Panc1 (cell line): ENCODE data around the gene PIAS4. TPM values are rescaled to one million over a fixed set of nuclear protein-coding genes. Genes with fewer than 3 reads are reported as not detected.

Source experiments
- ATAC-seq: fragments of 200-7000 bp; cut with Tn5 transposase; 2 replicates; pipeline ENCODE4 v1.9.1; 2020; ENCODE audit warnings: mild to moderate bottlenecking, moderate library complexity
- BruUV-seq: library from RNA; stranded (reverse); fragments of 400-500 nt; replicated peaks from 2 replicates; lab custom pipeline; 2021; lab: Mats Ljungman, UMichigan
- CTCF ChIA-PET: fragments of 300-600 bp; sonication (Branson Sonifier 250); formaldehyde crosslinking; loops from one replicate; lab custom pipeline; 2022; ENCODE audit warnings: antibody characterized with exemption; lab: Charles Lee
- POLR2A ChIA-PET: fragments of 300-600 bp; sonication (Branson Sonifier 250); formaldehyde crosslinking; loops from one replicate; lab custom pipeline; 2022; ENCODE audit warnings: antibody characterized with exemption; lab: Charles Lee
- DNase-seq: peaks from one replicate; pipeline ENCODE4 v3.0.0-alpha.2; 2010; ENCODE audit warnings: low read depth, low spot score
- H3K27ac ChIP-seq: 2 replicates; pipeline ENCODE4 v1.5.1; 2011; ENCODE audit warnings: mild to moderate bottlenecking, low read length, inconsistent platforms
- H3K27me3 ChIP-seq: fragments of 200-500 bp; sonication (Bioruptor generic); 2 replicates; pipeline ENCODE4 v1.6.0; 2014; ENCODE audit warnings: low read length, inconsistent platforms; ENCODE audit not compliant: control insufficient read depth, insufficient read depth
- H3K36me3 ChIP-seq: fragments of 200-500 bp; sonication (Bioruptor generic); 2 replicates; pipeline ENCODE4 v1.5.1; 2014; ENCODE audit warnings: inconsistent platforms, mild to moderate bottlenecking, low read length, moderate library complexity; ENCODE audit not compliant: control insufficient read depth, insufficient read depth
- H3K4me1 ChIP-seq: 2 replicates; pipeline ENCODE4 v1.5.1; 2011; ENCODE audit warnings: inconsistent platforms, mild to moderate bottlenecking, low read length, moderate library complexity; ENCODE audit not compliant: control insufficient read depth, insufficient read depth
- H3K4me3 ChIP-seq, 2 experiments: 2 replicates each; pipeline ENCODE4 v1.5.1; 2011 to 2012; ENCODE audit warnings: low read depth in 2 of 2, low read length in 2 of 2, mild to moderate bottlenecking in 2 of 2, inconsistent platforms in 1 of 2, moderate library complexity in 1 of 2
- H3K9me3 ChIP-seq: fragments of 200-500 bp; sonication (Bioruptor generic); 2 replicates; pipeline ENCODE4 v1.5.1; 2014; ENCODE audit warnings: low read depth, mild to moderate bottlenecking, inconsistent platforms, low read length, moderate library complexity; ENCODE audit not compliant: control insufficient read depth, insufficient read depth
- POLR2AphosphoS5 ChIP-seq: IDR thresholded peaks from 2 replicates; pipeline ENCODE4 v1.6.1; 2012; ENCODE audit warnings: mild to moderate bottlenecking, low read depth, low read length, moderate library complexity
- SIN3A ChIP-seq: IDR thresholded peaks from 2 replicates; pipeline ENCODE4 v1.6.1; 2012; ENCODE audit warnings: low read depth, mild to moderate bottlenecking, low read length, moderate library complexity, borderline replicate concordance; ENCODE audit not compliant: insufficient read depth
- TCF7L2 ChIP-seq: IDR thresholded peaks from 2 replicates; pipeline ENCODE4 v1.6.1; 2011; ENCODE audit warnings: mild to moderate bottlenecking, low read depth, low read length, inconsistent platforms
- in situ Hi-C: cut with HindIII; loops from 2 replicates; pipeline ENCODE4 v1.10.0; 2016; ENCODE audit warnings: low sequenced_read_pairs, low pct_unique_long_range_greater_than_20kb
- intact Hi-C: fragments of 100-400 bp; cut with micrococcal nuclease; formaldehyde crosslinking; loops from one replicate; pipeline ENCODE4 v1.10.0; 2022; ENCODE audit not compliant: unreplicated experiment
- total RNA-seq: library from RNA; stranded (reverse); gene quantifications from one replicate; pipeline ENCODE4 v1.2.1, GENCODE V29; 2021; ENCODE audit not compliant: unreplicated experiment
- TF ChIP-seq, protein P1 (sequence below): fragments of 450-650 bp; IDR thresholded peaks from 2 replicates; pipeline ENCODE4 v1.5.1; 2017; ENCODE audit warnings: mild to moderate bottlenecking
- TF ChIP-seq, protein P2 (sequence below), 2 experiments: IDR thresholded peaks; 2 replicates each; pipeline ENCODE4 v1.6.1; 2011 to 2012; ENCODE audit warnings: low read depth in 2 of 2, control low read depth in 1 of 2, low read length in 1 of 2, mild to moderate bottlenecking in 1 of 2, moderate library complexity in 1 of 2; ENCODE audit not compliant: insufficient read depth in 1 of 2

The PIAS4 gene
- total RNA-seq, 1 experiment from 2014 or later: 36.7 TPM

DNA sequence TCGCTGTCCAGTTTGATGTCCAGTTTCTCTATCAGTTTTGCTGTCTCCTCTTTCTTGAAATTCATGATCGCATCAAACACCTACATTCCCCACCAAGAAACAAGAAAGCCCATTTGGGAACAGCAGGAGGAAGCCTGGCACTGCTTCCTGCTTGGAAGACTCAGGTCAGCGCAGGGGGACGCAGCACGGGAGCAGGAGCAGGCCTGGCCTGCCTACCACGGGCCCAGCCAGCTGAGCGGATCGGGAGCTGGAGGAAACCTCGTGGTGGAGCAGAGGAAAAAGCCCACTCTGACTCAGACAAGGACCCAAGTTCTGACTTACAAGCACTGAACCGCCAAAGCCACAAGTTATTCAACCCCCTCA lies 26.2 kb upstream of the PIAS4 start:
- Histone ChIP-seq H3K4me3 (no peak overlapping the region), H3K9me3 (no peaks in the 10 kb centered on the region), H3K36me3 (peaks cover 37% of the 10 kb centered on the region), H3K4me1 (peaks cover 3% of the 10 kb centered on the region), H3K27ac (no peak overlapping the region; the same call in 1 of the 2 replicates), H3K27me3 (no peaks in the 10 kb centered on the region)
- intact Hi-C loops (loop anchor here (10.0 kb wide), 1 partner anchor 223 kb away; no protein-coding TSS in a partner anchor), in situ Hi-C loops (no loop called here)
- DNase-seq (no peak), ATAC-seq (no peak)
- CTCF ChIA-PET: interaction anchor here (0.6 kb wide), 1 partner anchor 307 kb away, joined by 5 read pairs; no protein-coding TSS in a partner anchor
- POLR2A ChIA-PET: no interaction called here
- no TSS peak for BruUV-seq
- TF ChIP-seq POLR2AphosphoS5 (no peak), SIN3A (no peak), TCF7L2 (no peak)
- TF ChIP-seq, protein P1, sequence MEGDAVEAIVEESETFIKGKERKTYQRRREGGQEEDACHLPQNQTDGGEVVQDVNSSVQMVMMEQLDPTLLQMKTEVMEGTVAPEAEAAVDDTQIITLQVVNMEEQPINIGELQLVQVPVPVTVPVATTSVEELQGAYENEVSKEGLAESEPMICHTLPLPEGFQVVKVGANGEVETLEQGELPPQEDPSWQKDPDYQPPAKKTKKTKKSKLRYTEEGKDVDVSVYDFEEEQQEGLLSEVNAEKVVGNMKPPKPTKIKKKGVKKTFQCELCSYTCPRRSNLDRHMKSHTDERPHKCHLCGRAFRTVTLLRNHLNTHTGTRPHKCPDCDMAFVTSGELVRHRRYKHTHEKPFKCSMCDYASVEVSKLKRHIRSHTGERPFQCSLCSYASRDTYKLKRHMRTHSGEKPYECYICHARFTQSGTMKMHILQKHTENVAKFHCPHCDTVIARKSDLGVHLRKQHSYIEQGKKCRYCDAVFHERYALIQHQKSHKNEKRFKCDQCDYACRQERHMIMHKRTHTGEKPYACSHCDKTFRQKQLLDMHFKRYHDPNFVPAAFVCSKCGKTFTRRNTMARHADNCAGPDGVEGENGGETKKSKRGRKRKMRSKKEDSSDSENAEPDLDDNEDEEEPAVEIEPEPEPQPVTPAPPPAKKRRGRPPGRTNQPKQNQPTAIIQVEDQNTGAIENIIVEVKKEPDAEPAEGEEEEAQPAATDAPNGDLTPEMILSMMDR: no peak
- TF ChIP-seq, protein P2, sequence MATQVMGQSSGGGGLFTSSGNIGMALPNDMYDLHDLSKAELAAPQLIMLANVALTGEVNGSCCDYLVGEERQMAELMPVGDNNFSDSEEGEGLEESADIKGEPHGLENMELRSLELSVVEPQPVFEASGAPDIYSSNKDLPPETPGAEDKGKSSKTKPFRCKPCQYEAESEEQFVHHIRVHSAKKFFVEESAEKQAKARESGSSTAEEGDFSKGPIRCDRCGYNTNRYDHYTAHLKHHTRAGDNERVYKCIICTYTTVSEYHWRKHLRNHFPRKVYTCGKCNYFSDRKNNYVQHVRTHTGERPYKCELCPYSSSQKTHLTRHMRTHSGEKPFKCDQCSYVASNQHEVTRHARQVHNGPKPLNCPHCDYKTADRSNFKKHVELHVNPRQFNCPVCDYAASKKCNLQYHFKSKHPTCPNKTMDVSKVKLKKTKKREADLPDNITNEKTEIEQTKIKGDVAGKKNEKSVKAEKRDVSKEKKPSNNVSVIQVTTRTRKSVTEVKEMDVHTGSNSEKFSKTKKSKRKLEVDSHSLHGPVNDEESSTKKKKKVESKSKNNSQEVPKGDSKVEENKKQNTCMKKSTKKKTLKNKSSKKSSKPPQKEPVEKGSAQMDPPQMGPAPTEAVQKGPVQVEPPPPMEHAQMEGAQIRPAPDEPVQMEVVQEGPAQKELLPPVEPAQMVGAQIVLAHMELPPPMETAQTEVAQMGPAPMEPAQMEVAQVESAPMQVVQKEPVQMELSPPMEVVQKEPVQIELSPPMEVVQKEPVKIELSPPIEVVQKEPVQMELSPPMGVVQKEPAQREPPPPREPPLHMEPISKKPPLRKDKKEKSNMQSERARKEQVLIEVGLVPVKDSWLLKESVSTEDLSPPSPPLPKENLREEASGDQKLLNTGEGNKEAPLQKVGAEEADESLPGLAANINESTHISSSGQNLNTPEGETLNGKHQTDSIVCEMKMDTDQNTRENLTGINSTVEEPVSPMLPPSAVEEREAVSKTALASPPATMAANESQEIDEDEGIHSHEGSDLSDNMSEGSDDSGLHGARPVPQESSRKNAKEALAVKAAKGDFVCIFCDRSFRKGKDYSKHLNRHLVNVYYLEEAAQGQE (IDR thresholded peaks at IDR 0.05; ENCODE audit: insufficient read depth in 1 of 2, low read depth in 2 of 2, low read length in 1 of 2): no peak

DNA sequence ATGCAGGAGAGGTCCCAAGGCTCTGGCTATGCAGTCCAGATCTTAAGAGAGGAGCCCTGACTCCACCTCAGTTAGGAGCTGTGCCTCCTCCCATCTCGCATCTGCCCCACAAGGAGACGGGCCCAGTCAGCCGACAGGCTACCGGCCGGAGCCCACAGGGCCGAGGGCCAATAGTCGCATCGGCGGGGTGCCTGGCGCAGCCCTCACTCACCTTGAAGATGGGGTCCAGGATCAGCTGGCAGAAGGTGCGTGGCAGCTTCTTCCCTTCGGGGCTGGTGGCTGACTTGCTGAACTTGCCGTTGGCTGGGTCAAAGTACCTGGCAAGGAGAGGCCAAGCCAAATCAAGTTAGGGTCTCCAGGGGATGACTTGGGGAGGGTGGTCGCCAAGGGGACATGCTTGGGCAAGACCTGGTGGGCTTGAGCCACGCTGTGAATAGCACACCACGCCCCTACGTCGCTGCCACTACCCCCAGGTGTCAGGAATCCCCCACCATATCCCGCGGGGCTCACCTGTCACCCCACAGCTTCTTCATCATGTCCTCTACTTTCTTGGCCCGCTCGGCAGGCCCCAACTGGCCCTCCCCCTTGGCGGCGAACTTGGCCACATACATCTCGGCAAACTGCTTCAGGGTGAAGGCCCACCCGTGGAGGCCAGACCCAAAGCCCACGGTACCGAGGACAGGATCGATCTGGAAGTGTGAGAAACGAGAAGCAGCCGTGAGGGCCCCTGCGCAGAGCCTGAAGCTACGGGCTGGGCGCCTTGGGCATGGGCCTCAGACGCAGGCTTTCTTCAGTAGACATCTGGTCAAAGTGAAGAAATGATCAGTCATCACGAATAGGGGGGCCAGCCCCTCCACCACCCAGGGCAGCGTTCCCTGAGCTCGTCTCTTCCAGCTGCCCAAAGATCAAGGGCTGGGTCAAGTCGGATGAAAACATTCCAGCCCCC lies 25.5 kb upstream of the PIAS4 start:
- H3K4me1 ChIP-seq: peaks cover 3% of the 10 kb centered on the region
- ChIA-PET CTCF (interaction anchor here (0.6 kb wide), 1 partner anchor 307 kb away, joined by 5 read pairs; no protein-coding TSS in a partner anchor), POLR2A (no interaction called here)
- no peaks in the 10 kb centered on the region for H3K27me3 ChIP-seq
- peak overlapping the region; percentile 82; the same call in 1 of the 2 replicates for H3K27ac ChIP-seq
- peaks cover 37% of the 10 kb centered on the region for H3K36me3 ChIP-seq
- ATAC-seq: no peak
- no peak overlapping the region for H3K4me3 ChIP-seq
- in situ Hi-C loops (no loop called here), intact Hi-C loops (loop anchor here (10.0 kb wide), 1 partner anchor 223 kb away; no protein-coding TSS in a partner anchor)
- no peak for DNase-seq
- no peaks in the 10 kb centered on the region for H3K9me3 ChIP-seq
- TF ChIP-seq, protein P1: no peak
- TF ChIP-seq, protein P2 (IDR thresholded peaks at IDR 0.05; ENCODE audit: insufficient read depth in 1 of 2, low read depth in 2 of 2, low read length in 1 of 2): no peak
- TF ChIP-seq SIN3A (no peak), TCF7L2 (no peak), POLR2AphosphoS5 (peak; percentile 25; the same call in 1 of the 2 replicates)
- BruUV-seq: no TSS peak
